Measurements from ENCODE around the gene NFX1. TPM values are rescaled to one million over a fixed set of nuclear protein-coding genes. Genes with fewer than 3 reads are reported as not detected.

Gene NFX1
- total and polyA plus RNA-seq, 4 donors, result 13.7 to 27.9 (median 14.6) TPM

DNA sequence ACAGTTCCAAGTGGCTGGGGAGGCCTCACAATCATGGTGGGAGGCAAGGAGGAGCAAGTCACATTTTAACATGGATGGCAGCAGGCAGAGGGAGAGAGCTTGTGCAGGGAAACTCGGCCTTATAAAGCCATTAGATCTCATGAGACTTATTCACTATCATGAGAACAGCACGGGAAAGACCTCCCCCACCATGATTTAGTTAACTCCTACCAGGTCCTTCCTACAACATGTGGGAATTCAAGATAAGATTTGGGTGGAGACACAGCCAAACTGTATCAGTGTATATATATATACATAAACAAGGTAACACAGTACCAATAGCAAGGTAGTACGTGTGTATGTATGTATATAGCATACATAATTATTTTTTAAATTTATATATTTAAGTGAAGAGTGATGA is 50.9 kb downstream of the NFX1 start:
- no peak for DNase-seq (ENCODE audit: low spot score)
- Histone ChIP-seq H3K9ac (ENCODE audit: low read depth in 1 of 2, low read length in 2 of 2) (no peak overlapping the region), H3K36me3 (ENCODE audit: control insufficient read depth in 4 of 4, insufficient read depth in 3 of 4, low read depth in 1 of 4, low read length in 3 of 4) (peaks cover 18 to 67% (median 60%) of the 10 kb centered on the region in 4 donors), H3K9me3 (ENCODE audit: control insufficient read depth in 4 of 4, low read length in 3 of 4) (no peaks in the 10 kb centered on the region), H3K4me1 (ENCODE audit: control insufficient read depth in 4 of 4, insufficient read depth in 4 of 4, low read length in 3 of 4) (no peaks in the 10 kb centered on the region), H3K4me3 (ENCODE audit: low read depth in 1 of 3, low read length in 3 of 3) (no peak overlapping the region), H3K27ac (ENCODE audit: low read depth in 1 of 2, low read length in 2 of 2) (no peak overlapping the region), H3K27me3 (ENCODE audit: control insufficient read depth in 4 of 4, insufficient read depth in 4 of 4, low read length in 3 of 4) (no peaks in the 10 kb centered on the region)
- TF ChIP-seq, protein P1, sequence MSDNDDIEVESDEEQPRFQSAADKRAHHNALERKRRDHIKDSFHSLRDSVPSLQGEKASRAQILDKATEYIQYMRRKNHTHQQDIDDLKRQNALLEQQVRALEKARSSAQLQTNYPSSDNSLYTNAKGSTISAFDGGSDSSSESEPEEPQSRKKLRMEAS (IDR thresholded peaks at IDR 0.05), result no peak
- TF ChIP-seq HNF4G (IDR thresholded peaks at IDR 0.05) (no peak), YY1 (IDR thresholded peaks at IDR 0.05) (no peak)
- TF ChIP-seq, protein P2, sequence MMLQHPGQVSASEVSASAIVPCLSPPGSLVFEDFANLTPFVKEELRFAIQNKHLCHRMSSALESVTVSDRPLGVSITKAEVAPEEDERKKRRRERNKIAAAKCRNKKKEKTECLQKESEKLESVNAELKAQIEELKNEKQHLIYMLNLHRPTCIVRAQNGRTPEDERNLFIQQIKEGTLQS (IDR thresholded peaks at IDR 0.05), result no peak
- TF ChIP-seq, protein P3, sequence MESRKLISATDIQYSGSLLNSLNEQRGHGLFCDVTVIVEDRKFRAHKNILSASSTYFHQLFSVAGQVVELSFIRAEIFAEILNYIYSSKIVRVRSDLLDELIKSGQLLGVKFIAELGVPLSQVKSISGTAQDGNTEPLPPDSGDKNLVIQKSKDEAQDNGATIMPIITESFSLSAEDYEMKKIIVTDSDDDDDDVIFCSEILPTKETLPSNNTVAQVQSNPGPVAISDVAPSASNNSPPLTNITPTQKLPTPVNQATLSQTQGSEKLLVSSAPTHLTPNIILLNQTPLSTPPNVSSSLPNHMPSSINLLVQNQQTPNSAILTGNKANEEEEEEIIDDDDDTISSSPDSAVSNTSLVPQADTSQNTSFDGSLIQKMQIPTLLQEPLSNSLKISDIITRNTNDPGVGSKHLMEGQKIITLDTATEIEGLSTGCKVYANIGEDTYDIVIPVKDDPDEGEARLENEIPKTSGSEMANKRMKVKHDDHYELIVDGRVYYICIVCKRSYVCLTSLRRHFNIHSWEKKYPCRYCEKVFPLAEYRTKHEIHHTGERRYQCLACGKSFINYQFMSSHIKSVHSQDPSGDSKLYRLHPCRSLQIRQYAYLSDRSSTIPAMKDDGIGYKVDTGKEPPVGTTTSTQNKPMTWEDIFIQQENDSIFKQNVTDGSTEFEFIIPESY (IDR thresholded peaks at IDR 0.05), result no peak
- 96% methylated on average over 3 of the region's 3 CpGs for WGBS

DNA sequence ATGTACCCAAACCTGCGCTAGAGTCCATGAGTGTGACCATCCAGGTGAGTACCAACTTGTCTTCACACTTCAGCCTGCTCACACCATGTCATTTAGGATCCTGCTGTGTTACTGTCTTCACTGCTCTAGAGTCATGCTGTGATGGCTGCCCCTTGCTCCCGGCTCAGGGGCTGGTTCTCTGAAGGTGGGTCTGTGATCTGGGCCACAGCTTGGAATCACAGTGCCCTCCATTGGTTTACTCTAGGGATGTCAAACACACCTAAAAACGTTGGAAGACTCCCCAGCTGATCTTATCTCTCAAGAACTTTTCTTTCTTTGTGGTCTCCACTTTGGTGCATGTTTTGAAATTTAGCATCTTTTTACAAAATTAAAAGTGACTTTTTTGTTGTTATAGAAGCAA is 53.8 kb downstream of the NFX1 start:
- H3K36me3 ChIP-seq (ENCODE audit: control insufficient read depth in 4 of 4, insufficient read depth in 3 of 4, low read depth in 1 of 4, low read length in 3 of 4), result peaks cover 10 to 83% (median 66%) of the 10 kb centered on the region in 4 donors
- no peak overlapping the region for H3K27ac ChIP-seq (ENCODE audit: low read depth in 1 of 2, low read length in 2 of 2)
- no peak for TF ChIP-seq HNF4A (conservative IDR thresholded peaks at IDR 0.05)
- TF ChIP-seq, protein P4, sequence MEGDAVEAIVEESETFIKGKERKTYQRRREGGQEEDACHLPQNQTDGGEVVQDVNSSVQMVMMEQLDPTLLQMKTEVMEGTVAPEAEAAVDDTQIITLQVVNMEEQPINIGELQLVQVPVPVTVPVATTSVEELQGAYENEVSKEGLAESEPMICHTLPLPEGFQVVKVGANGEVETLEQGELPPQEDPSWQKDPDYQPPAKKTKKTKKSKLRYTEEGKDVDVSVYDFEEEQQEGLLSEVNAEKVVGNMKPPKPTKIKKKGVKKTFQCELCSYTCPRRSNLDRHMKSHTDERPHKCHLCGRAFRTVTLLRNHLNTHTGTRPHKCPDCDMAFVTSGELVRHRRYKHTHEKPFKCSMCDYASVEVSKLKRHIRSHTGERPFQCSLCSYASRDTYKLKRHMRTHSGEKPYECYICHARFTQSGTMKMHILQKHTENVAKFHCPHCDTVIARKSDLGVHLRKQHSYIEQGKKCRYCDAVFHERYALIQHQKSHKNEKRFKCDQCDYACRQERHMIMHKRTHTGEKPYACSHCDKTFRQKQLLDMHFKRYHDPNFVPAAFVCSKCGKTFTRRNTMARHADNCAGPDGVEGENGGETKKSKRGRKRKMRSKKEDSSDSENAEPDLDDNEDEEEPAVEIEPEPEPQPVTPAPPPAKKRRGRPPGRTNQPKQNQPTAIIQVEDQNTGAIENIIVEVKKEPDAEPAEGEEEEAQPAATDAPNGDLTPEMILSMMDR (IDR thresholded peaks at IDR 0.05; ENCODE audit: low read depth, low read length, missing input control), result no peak
- no peak overlapping the region for H3K9ac ChIP-seq (ENCODE audit: low read depth in 1 of 2, low read length in 2 of 2)
- DNase-seq (ENCODE audit: low spot score), result no peak
- H3K4me3 ChIP-seq (ENCODE audit: low read depth in 1 of 3, low read length in 3 of 3), result no peak overlapping the region
- H3K27me3 ChIP-seq (ENCODE audit: control insufficient read depth in 4 of 4, insufficient read depth in 4 of 4, low read length in 3 of 4), result no peaks in the 10 kb centered on the region
- WGBS, result 79% methylated on average over 3 of the region's 3 CpGs
- no peaks in the 10 kb centered on the region for H3K4me1 ChIP-seq (ENCODE audit: control insufficient read depth in 4 of 4, insufficient read depth in 4 of 4, low read length in 3 of 4)
- no peaks in the 10 kb centered on the region for H3K9me3 ChIP-seq (ENCODE audit: control insufficient read depth in 4 of 4, low read length in 3 of 4)

DNA sequence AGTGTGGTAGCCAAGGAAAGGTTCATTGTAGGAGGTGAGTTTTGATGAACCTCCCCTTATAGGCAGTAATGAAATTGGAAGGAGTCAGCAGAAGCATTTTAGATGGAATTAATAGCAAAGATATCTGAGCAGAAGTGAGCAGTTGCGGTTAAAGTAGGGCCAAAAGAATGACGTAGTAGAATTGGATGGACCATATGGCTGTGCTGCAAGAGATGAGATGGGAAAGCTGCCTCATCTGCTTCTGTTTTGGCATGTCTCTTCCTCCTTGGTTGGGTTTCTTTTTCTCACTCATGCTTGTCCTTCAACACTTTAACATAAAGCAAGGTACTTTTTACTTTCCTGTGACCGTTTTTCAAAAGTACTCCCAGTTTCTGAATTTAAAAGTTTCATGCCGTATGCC is 56.2 kb downstream of the NFX1 start:
- Histone ChIP-seq H3K27ac (ENCODE audit: low read depth in 1 of 2, low read length in 2 of 2) (no peak overlapping the region), H3K9ac (ENCODE audit: low read depth in 1 of 2, low read length in 2 of 2) (no peak overlapping the region), H3K9me3 (ENCODE audit: control insufficient read depth in 4 of 4, low read length in 3 of 4) (no peaks in the 10 kb centered on the region), H3K4me3 (ENCODE audit: low read depth in 1 of 3, low read length in 3 of 3) (no peak overlapping the region), H3K4me1 (ENCODE audit: control insufficient read depth in 4 of 4, insufficient read depth in 4 of 4, low read length in 3 of 4) (no peaks in the 10 kb centered on the region), H3K27me3 (ENCODE audit: control insufficient read depth in 4 of 4, insufficient read depth in 4 of 4, low read length in 3 of 4) (no peaks in the 10 kb centered on the region), H3K36me3 (ENCODE audit: control insufficient read depth in 4 of 4, insufficient read depth in 3 of 4, low read depth in 1 of 4, low read length in 3 of 4) (peaks cover 5 to 62% (median 53%) of the 10 kb centered on the region in 4 donors)
- TF ChIP-seq, protein P3 (IDR thresholded peaks at IDR 0.05), result no peak
- TF ChIP-seq, protein P2 (IDR thresholded peaks at IDR 0.05), result no peak
- TF ChIP-seq FOXA1 (IDR thresholded peaks at IDR 0.05) (no peak), HNF4A (conservative IDR thresholded peaks at IDR 0.05) (no peak), HNF4G (IDR thresholded peaks at IDR 0.05) (no peak), RAD21 (IDR thresholded peaks at IDR 0.05) (no peak), TAF1 (conservative IDR thresholded peaks at IDR 0.05) (no peak)
- TF ChIP-seq, protein P1 (IDR thresholded peaks at IDR 0.05), result no peak
- TF ChIP-seq, protein P4 (IDR thresholded peaks at IDR 0.05; ENCODE audit: low read depth, low read length, missing input control), result no peak
- WGBS, result 98% methylated on average over 4 of the region's 4 CpGs
- DNase-seq (ENCODE audit: low spot score), result no peak

Data from liver (tissue), 9 donors.